ENCODE results near the gene TANGO2.

TANGO2 gene

DNA sequence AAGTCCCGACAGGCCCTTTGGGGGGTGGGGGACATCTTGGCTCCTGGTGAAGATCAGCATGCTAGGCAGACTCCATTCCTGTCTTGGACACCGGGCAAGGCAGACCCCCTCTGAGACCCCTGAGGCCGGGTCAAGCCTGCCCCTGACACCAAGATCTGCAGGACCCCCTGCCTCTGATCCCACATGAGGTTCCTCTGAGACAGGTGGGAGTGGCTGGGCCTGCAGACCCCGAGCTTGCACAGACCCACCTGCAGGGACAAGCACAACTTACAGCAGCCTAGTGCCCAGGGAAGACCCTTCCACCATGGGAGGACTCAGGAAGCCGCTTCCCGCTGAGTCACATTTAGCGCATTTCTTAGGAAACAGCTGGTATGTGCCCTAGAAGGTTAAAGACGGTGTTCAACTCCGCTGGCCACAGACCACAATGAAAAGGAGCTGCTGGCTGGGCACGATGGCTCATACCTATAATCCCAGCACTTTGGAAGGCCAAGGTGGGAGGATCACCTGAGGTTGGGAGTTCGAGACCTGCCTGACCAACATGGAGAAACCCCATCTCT lies 19.8 kb upstream of the TANGO2 start:
- TF ChIP-seq, protein P1, sequence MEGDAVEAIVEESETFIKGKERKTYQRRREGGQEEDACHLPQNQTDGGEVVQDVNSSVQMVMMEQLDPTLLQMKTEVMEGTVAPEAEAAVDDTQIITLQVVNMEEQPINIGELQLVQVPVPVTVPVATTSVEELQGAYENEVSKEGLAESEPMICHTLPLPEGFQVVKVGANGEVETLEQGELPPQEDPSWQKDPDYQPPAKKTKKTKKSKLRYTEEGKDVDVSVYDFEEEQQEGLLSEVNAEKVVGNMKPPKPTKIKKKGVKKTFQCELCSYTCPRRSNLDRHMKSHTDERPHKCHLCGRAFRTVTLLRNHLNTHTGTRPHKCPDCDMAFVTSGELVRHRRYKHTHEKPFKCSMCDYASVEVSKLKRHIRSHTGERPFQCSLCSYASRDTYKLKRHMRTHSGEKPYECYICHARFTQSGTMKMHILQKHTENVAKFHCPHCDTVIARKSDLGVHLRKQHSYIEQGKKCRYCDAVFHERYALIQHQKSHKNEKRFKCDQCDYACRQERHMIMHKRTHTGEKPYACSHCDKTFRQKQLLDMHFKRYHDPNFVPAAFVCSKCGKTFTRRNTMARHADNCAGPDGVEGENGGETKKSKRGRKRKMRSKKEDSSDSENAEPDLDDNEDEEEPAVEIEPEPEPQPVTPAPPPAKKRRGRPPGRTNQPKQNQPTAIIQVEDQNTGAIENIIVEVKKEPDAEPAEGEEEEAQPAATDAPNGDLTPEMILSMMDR (IDR thresholded peaks at IDR 0.05), result no peak

DNA sequence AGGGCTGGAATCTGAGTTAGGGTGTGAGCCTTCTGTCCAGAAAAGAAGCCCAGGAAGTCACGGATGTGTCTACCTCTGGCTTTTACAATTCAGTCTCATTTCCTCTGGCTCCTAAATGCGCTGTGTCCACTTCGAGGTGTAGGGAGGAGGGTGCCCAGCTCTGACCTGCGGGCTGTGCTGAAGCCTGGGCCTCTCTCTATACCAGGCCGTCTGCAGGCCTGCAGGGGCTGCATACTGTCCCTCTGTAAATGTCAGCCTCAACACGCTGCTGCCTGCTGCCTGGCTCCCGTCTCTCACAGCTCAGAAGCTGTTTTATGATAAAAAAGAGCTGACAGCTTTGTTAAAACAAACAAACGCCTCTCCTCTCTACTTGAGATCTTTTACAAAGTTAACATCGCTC lies 18.8 kb upstream of the TANGO2 start:
- TF ChIP-seq, protein P1 (IDR thresholded peaks at IDR 0.05), result no peak

DNA sequence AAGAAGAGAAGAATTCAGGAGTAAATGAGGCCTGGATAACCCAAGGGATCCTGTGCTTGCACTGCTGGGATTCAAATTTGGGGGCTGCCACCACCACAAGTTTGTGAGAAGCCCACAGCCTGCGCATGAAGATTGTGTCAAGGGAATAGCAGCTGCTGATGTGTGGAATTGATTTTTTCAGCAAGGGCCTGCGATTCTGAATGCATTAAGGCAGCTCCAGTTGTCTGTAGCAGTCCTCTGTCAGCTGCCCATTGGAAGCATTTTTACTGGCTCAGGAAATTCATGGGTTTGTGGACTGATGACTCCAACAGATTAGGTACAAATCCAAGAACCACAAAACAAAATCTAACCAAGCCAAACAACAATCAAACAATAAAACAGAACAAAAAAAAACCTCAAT lies 18.3 kb upstream of the TANGO2 start:
- TF ChIP-seq, protein P1 (IDR thresholded peaks at IDR 0.05), result no peak

GRCh38 chr22:20003304-20003703 lies 17.6 kb upstream of the TANGO2 start:
- TF ChIP-seq, protein P1 (IDR thresholded peaks at IDR 0.05), result no peak

- TF ChIP-seq, protein P1 (IDR thresholded peaks at IDR 0.05), result no peak
These were observed 16.4 kb upstream of the TANGO2 start for GRCh38 chr22:20004464-20004863.

DNA sequence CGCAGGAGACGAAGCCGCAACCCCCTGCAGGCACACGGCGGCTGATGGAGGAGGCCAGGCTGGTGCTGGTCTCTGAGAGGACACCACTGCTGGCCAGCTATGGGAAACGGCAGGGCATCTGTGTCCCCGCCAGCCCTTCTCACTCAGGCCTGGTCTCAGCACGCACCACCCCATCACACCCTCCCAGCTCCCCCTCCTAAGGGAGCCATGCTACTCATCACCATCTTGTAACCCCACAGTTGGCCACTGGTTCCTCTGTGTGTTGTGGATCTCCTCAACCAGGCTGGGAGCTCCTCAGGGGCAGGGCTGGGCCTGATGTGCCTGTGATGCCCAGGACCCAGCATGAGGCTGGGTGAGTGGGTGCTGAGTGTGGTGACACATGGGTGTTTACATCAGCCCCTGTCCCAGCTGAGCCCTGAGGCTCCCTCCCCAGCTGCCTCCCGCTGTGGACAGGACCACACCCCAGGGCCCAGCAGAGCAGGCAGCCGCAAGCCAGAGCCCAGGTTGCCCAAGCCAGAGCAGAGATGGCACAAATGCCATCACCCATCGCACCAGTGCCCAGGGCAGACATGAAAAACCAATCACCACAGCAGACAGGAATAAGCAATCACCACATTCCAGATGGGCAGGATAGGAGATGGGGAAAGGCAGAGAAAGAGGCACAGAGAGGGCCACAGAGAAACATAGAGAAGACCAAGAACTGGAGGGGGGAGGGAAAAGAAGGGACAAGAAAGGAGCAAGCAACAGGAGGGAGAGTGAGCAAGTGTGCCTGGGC lies 12.5 kb upstream of the TANGO2 start:
- TF ChIP-seq, protein P1 (IDR thresholded peaks at IDR 0.05), result no peak

- TF ChIP-seq, protein P1 (IDR thresholded peaks at IDR 0.05), result no peak
These were observed 11.9 kb upstream of the TANGO2 start for GRCh38 chr22:20009018-20009491.

Data from LNCAP (cell line).